ENCODE measurements around the gene FASTKD3.
"Not testable (repeated sequence)": the region's sequence is repeated elsewhere in the genome, so short reads cannot be mapped to it uniquely, and the experiment has no call there.

Gene FASTKD3, protein sequence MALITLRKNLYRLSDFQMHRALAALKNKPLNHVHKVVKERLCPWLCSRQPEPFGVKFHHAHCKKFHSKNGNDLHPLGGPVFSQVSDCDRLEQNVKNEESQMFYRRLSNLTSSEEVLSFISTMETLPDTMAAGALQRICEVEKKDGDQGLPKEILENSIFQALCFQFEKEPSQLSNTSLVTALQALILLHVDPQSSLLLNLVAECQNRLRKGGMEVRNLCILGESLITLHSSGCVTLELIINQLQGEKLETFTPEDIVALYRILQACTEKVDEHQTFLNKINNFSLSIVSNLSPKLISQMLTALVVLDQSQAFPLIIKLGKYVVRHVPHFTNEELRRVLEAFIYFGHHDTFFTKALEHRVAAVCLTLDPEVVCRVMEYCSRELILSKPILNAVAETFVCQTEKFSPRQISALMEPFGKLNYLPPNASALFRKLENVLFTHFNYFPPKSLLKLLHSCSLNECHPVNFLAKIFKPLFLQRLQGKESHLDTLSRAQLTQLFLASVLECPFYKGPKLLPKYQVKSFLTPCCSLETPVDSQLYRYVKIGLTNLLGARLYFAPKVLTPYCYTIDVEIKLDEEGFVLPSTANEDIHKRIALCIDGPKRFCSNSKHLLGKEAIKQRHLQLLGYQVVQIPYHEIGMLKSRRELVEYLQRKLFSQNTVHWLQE
- total RNA-seq, result 2.2 to 13.9 (median 6.7) reads per million in 17 experiments

DNA sequence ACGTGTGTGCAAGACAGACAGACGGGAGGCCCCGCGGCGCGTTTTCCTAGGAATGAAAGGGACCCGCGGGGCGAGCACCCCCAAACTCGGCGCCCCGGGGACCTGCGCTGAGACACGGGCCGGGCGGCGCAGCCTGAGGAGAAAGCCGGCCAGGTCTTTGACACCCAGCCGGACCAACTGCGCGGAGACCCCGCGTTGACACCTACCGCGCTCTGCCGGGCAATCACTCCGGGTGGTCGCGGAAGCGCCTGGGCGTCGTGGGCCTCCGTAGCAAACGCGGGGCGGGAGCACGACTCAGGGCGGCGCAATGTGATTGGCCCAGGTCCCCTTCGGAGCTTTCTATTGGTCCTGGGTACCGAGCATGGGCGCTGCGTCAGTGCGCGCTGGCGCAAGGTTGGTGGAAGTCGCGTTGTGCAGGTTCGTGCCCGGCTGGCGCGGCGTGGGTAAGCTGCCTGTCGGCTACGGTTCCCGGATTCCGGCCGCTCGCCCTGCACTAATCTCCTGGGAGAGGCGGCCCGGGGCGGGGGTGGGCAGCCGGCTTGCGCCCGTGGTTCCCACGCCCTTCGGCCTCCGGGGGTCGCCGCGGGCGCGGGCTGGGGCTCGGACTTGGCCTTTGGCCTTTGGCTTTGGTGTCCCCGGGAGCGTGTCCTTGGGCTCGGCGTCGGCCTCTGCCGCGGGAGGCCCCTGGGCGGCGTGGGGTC, at the start of gene FASTKD3, which contains the start of gene MTRR:
Gene FASTKD3, minus strand, starts transcription at position 259 of the 701 bp plus-strand sequence. CDS start 948 bp downstream, outside the sequence.
Gene MTRR, plus strand, starts transcription at position 376 of the 701 bp plus-strand sequence. CDS start 1,647 bp downstream, outside the sequence.
- DNase-seq, result peak; percentile 94 to 97 (median 96)

DNA sequence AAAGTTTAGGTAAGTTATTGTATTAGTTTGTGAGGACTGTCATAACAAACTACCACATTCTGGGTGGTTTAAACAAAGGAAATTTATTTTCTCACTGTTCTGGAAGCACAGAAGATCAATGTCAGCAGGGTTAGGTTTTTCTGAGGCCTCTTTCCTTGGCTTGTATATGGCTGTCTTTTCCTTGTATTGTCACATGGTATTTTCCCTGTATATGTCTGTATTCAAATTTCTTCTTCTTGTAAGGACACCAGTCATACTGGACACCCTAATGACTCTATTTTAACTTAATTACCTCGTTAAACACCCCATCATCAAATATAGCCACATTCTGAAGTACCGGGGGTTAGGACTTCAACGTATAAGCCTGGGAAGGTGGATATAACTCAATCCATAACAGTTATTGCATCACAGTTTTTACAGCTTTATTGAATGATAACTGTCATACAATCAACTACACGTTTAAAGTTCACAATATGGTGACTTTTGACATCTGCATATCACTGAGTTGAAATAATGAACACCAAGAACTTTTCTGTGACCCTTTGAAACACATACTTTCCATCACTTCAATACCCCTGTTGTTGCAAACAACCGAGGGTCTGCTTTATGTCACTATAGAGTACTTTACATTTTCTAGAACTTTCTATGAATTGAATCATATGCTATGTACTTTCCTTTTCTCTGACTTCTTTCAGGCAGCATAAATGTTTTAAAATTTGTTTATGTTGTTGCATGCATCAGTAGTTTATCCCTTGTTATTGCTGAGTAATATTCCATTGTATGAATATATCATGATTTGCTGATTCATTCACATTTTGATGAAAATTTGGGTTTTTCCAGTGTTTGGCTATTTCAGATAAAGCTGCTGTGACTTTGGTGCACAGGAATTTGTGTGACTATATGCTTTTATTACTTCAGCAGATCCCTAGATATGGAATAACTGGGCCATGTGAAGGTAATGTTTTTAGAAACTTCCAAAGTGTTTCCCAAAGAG, 48.6 kb upstream of the FASTKD3 start:
- no peak for DNase-seq

DNA sequence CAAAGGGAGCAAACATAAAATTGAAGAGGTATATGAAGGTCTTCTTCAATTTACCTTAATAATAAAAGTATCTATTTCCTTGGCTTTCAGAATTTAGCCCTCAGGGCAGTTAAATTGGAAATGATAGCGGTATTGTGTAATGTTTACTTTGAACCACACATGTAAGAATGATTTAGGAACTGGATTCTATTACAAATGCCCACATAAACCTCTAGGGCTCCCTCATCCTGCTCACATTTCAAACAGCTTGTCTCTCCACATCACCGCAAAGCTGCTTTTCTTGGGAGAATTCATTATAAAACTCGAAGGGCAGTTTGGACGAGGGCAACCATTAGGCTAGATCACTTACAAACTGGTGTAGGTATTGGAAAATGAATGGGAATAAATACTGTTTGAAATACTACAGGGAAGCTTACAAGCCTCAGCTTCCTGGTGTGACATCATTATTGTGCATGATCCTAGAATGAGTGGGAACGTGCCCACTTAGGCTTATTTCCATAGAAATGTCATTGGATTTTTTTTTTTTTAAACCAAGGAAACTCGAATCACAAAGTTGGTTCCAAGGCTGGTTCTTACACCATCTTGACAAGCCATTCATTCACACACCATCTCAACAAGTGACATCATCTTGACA, 47.5 kb upstream of the FASTKD3 start:
- no peak for DNase-seq

DNA sequence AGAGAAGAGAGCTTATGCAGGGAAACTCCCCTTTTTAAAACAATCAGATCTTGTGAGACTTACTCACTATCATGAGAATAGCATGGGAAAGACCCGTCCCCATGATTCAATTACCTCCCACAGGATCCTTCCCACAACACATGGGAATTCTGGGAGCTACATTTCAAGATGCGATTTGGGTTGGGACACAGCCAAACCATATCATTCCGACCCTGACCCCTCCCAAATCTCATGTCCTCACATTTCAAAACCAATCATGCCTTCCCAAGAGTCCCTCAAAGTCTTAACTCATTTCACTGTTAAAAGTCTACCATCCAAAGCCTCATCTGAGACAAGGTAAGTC, 42.6 kb upstream of the FASTKD3 start:
- DNase-seq, result not testable (repeated sequence)

DNA sequence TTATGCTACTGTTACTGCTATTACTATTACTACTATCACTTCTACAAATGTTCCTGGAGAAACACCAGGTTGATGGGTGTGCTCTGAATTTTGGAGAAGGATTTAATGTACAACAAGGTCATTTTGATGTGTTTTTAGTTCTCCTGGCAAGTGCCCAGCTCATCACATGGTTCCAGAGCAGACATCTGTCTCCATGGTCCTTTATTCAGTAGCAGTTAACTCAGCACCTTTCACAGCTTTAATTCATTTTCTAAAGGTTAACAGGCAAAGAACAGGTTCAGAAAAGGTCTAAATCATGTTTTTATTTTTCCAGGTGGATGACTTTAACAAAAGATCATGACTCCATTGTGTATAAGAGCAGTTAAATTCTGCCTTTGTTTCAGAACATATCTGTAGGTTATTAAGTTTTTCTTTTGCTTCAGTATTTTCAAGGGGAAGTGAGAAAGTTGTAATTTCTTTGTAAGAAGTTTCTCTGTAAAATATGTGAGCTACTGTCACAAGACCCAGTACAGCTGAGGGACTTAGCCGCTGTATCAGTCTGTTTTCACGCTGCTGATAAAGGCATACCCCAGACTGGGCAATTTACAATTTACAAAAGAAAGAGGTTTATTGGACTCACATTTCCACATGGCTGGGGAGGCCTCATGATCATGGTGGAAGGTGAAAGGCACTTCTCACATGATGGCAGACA, 42.1 kb upstream of the FASTKD3 start:
- DNase-seq, result no peak

DNA sequence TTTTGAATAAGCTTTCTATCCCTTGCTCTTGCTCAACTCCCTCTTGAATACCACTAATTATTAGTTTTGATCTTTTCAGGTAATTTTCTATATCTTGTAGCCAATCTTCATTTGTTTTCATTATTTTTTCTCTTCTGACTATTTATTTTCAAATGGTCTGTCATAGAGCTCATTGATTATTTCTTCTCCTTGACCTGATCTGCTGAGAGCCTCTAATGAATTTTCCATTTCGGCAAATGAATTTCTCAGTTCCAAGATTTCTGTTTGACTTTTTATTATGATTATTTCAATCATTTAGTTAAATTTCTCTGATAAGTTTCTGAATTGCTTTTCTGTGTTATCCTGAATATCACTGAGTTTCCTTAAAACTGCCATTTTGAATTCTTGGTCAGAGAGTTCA, 39.5 kb upstream of the FASTKD3 start:
- DNase-seq, result no peak

DNA sequence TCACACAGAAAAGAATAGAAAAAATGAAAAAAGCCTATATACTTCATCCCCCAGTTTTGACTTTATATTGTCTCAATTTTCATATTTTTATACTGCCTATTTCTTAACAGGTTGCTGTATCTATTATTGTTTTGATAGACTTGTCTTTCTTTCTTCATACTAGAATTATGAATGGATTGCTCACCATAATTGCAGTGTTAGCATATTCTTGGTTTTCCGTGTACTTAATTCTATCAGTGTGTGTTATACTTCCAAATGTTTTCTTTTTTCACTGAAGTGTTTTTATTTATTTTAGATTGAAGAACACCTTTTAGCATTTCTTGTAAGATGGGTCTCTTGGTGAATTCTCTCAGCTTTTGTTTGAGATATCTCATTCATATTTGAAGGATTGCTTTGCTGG, 38.8 kb upstream of the FASTKD3 start:
- no peak for DNase-seq

DNA sequence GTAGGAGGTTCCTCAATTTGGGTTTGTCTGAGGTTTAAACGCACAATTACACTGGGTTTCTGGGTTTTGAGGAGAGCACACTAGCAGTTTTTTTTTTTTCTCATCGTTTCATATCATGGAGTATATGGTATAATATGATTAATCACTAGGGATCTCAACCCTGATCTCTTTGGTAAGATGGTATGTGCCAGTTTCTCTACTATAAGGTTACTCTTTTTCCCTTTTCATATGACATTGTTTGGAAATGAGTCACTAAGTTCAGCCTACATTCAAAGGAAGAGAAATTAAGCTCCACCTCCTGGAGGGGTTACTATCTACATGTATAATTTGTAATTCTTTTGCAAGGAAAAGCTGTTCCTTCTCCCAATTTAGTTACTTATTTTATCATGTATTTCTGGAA, 35.3 kb upstream of the FASTKD3 start:
- peak in 1 of 4 experiments; percentile 4 for DNase-seq

DNA sequence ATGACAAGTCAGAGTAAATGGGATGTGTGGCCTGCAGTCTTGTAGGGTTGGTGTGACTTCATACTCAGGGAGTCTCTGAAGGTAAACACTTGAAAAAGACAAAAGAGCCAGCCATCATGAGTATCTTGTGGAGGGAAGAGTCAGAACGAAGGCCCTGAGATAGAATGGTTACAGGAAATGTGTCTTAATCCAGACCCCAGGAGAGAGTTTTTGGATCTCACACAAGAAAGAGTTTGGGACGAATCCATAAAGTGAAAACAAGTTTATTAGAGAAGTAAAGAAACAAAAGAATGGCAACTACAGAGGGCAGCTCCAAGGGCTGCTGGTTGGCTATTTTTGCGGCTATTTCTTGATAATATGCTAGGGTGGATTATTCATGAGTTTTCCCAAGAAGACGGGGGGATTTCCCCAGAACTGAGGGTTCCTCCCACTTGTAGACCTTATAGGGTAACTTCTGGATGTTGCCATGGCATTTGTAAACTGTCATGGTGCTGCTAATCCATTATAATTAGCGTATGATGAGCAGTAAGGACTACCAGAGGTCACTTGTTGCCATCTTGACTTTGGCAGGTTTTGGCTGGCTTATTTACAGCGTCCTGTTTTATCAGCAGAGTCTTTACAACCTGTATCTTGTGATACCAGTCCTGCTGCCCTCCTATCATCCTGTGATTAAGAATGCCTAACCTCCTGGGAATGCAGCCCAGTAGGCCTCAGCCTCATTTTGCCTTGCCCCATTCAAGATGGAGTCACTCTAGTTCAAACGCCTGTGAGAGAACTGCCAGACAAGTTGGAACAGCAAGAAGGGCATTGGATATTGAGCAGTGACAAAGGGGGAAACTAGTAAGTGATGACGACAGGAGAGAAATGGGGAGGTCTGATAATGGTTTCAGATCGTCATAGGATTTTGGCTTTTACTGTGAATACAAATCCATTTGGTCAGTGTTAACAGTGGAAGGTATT, 34.1 kb upstream of the FASTKD3 start:
- no peak for DNase-seq

DNA sequence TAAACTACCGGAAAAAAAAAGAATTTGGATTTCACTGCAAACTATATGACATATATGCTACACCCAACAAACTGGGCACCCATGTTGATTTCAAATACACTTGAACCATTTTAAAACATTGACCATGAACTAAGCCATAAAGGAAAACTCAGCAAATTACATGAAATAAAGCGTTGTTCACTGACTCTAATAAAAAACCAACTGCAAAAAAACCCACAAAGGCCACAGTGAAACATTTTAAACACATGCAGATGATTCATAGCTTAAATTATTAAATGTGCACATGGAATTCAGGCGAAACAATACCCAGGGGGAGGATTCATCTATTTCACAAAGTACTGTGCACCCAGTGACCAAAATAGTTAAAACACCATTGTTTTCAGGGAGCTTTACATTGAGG, 33.4 kb upstream of the FASTKD3 start:
- no peak for DNase-seq

DNA sequence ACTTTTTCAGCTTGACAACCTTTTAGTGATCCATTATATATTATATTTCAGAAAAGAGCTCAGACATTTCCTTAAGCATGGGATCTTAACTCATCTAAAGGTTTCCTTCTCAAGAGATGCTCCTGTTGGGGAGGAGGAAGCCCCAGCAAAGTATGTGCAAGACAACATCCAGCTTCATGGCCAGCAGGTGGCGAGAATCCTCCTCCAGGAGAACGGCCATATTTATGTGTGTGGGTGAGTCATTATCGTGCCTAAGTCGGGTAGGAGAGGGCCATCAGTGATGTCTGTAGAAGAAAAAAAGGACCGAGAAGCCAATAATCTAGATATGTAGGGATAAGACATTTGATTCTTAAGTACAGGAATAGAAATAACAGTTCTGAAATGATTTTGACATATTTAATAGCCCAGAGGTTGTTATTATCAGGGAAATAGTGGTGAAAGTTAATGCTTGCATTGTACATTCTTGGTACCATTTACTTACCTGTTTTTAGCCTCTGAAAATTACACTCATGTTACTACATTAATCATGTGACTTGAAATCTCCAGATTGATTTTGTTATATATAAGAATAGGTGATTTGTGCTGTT, 28.3 kb upstream of the FASTKD3 start:
- DNase-seq, result peak; percentile 10 to 36 (median 28)

DNA sequence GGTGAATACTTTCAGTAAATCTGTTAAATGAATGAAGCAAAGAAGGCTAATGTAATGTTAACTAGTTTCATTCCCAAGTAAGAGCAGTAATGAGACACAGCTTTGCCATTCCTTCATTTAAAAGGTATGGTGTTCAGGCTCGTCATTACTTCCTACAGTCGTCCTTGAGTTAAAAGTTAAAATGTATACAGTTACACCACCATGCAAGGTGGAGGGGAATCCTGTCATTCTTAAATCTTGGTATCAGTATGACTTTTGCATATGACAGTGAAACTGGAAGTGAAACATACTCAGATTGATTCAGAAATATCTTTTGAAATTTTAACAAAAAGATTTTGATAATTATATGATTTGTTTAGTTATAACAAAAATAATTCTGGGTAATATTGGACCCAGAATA, 26.0 kb upstream of the FASTKD3 start:
- no peak for DNase-seq

DNA sequence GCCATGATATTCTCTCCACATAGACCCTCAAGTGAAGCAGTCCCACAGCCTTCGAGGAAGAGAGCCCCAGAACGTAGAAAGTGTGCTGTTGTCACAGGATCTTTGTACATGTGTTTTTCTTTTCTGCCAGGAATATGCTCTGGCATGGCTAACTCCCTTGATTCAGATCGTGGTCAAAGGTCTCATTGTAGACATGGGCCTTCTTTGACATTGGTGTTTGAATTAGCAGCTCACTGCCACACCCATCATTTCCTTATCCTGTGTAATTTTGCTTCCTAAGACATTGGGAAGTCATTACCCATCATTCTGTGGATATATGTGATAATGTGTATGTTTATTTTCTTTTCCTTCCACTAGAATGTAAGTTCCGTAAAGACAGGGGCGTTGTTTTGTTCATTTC, 25.6 kb upstream of the FASTKD3 start:
- no peak for DNase-seq

DNA sequence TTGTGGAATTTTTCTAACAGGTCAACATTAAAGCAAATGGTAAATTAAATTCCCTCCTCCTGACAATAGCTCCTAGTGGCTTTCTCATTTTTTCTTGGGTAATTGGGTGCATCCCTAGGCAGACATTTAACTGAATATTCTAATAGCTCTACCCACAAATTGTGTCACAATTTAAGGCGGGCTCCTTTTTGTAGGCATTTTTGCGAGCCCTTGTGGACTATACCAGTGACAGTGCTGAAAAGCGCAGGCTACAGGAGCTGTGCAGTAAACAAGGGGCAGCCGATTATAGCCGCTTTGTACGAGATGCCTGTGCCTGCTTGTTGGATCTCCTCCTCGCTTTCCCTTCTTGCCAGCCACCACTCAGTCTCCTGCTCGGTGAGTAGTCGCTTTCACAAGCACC, 20.1 kb upstream of the FASTKD3 start:
- no peak for DNase-seq

DNA sequence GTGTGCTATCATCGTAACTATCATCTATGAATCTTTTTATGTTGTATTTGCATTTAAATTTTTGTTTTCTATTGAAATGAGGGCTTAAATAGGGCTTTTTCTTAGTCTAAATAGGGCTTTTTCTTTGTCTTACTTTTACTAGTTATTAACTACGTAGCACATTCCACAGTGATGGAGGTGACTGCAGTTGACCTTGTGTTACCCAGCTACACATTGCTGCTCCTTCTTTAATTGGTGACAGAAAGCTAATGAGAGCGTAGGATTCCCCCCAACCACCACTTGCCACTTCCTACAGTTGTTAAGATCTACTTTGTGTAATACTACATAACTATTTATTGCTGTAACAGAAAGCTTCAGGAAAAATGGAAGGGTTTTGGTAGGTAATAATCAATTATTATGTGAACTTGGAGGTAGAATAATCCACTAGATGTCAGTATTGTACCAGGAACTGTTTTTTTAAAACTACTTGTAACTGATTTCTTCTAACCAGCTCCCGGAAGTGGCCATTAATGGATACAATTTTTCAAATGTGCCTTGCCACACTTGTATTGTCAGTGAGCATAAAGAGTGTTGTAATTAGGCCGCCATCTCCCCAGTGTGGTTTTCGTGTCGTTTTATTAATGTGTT, 18.1 kb upstream of the FASTKD3 start:
- DNase-seq, result peak in 2 of 4 experiments; percentile 50 to 51

DNA sequence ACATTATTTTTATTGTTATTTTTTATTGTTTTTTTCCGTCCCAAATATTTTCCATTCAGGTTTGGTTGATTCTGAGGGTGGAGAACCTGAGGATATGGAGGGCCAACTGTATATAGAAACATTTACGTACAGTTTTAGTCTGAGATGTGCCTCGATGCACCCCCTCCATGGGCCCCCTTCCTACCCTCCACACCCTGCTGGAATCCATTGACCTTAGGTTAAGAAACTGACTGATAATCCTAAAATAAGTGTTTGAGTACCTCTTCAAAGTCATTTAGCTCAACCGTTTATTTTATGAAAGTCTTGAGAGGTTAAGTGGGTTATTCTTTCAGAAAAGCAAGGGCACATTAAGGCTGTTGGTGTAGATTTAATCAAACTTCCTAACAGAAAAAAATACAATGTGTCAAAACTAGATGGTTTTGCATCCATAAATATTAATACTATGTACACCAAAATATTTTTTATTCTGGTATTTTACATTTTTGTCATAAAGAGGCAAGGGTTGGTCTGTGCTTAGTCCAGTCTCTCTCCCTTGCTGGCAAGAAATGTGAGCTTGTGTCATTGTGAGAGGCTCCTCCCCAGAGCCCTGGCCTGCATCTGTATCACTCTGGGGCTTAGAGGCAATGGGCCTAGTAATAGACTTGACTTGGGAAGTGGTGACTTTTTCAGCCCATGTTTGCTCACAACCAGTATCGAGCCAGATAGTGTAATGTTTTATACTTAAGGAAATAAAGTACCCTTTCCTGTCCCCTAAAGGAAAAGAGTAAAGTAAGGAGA, 15.8 kb upstream of the FASTKD3 start:
- DNase-seq, result no peak

DNA sequence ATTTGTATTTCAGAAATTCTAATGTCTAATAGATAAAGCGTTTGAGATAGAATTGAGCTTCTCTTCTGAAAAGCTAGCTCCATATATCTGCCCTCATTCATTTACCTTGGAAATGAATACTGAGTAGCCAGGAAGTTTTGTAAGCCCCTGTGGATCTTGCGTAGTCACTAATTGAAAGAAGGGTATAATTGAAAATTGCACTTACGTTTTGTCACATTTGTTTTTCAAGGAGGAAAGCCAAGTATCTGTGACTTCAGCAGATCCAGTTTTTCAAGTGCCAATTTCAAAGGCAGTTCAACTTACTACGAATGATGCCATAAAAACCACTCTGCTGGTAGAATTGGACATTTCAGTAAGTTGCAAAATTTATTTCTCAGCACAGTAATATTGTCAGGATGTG, 14.1 kb upstream of the FASTKD3 start:
- DNase-seq, result no peak

DNA sequence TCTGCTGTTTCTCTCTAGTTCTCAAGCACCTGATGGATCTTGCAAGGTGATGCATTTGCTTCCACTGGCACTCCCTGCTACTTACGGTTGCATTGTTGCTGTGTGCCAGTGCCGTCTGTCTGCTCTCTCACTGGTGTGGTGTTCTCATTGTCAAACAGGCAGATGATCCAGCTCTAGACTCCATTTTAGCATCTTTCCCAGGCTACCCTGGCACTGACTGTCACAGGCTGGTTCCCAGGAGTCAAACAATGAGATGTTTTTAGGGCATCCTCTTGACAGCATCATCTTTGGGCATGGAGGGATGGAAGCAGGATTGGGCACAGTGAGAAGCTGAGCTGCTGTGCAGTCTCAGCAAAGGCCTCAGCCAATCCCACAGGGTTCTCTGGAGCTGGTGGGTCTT, 13.0 kb upstream of the FASTKD3 start:
- no peak for DNase-seq

Data from suppressor macrophage (primary cell).